K562 (cell line): ENCODE results near the gene MOB1B. TPM values are rescaled to one million over a fixed set of nuclear protein-coding genes. Genes with fewer than 3 reads are reported as not detected.

Experiments
- CREB1 ChIP-seq, 2 experiments: sonication (generic) in 1 of 2; formaldehyde crosslinking in 1 of 2; IDR thresholded peaks; 2 replicates each; pipeline versions ENCODE4 v1.6.1 to v1.8.0; 2012 to 2022; ENCODE audit warnings: inconsistent platforms in 1 of 2, mild to moderate bottlenecking in 1 of 2, missing genetic modification reagents in 1 of 2, moderate library complexity in 1 of 2
- ELF1 ChIP-seq: fragments of 200-800 bp; sonication (Bioruptor generic); IDR thresholded peaks from 2 replicates; pipeline ENCODE4 v1.6.1; 2016; ENCODE audit warnings: missing genetic modification characterization, missing compliant biosample characterization
- GTF2E2 ChIP-seq: fragments of 200-800 bp; sonication (Bioruptor generic); IDR thresholded peaks from 2 replicates; pipeline ENCODE4 v1.6.1; 2016; ENCODE audit warnings: missing genetic modification characterization, missing compliant biosample characterization
- JUND ChIP-seq, 2 experiments: IDR thresholded peaks; 2 replicates in 1 of 2; 3 replicates in 1 of 2; pipeline ENCODE4 v1.6.1; 2011; ENCODE audit warnings: borderline replicate concordance in 2 of 2, low read depth in 2 of 2, low read length in 2 of 2, improper control_type of control experiment in 1 of 2, missing biosample characterization in 1 of 2, missing genetic modification characterization in 1 of 2, missing genetic modification reagents in 1 of 2
- MYC ChIP-seq, 2 experiments: fragments of 250-450 bp in 1 of 2; sonication (Bioruptor Pico) in 1 of 2; IDR thresholded peaks; 2 replicates each; pipeline versions ENCODE4 v1.5.1 to v1.6.1; 2012 to 2021; ENCODE audit warnings: low read depth in 2 of 2, borderline replicate concordance in 1 of 2, improper control_type of control experiment in 1 of 2, low read length in 1 of 2, mild to moderate bottlenecking in 1 of 2, moderate library complexity in 1 of 2
- NONO ChIP-seq, 2 experiments: fragments of 200-400 bp in 1 of 2; fragments of 450-650 bp in 1 of 2; formaldehyde crosslinking in 1 of 2; IDR thresholded peaks; 2 replicates each; pipeline ENCODE4 v1.6.1; 2017; ENCODE audit warnings: low read depth in 2 of 2, mild to moderate bottlenecking in 2 of 2, moderate library complexity in 2 of 2, low read length in 1 of 2
- POLR3A ChIP-seq: IDR thresholded peaks from 2 replicates; pipeline ENCODE4 v1.6.1; 2011; ENCODE audit warnings: borderline replicate concordance, mild to moderate bottlenecking, moderate library complexity; ENCODE audit not compliant: insufficient read length, insufficient read depth; ENCODE audit errors: extremely low read depth
- SPI1 ChIP-seq: IDR thresholded peaks from 2 replicates; pipeline ENCODE4 v1.6.1; 2011; ENCODE audit warnings: low read depth, low read length, control low read depth, borderline replicate concordance
- SRSF7 ChIP-seq: fragments of 200-400 bp; formaldehyde crosslinking; optimal IDR thresholded peaks from 2 replicates; pipeline ENCODE3; 2017; ENCODE audit warnings: mild to moderate bottlenecking, low read depth, low read length
- polyA plus RNA-seq, 8 experiments: library from polyadenylated mRNA; depleted of rRNA in 4 of 8; stranded (reverse) in 5 of 8; unstranded in 3 of 8; fragments of >200 nt; fragmentation: Nextera tagmentation in 2 of 8; fragmentation: Illumina TruSeq in 1 of 8; extraction: Ambion mirVana in 2 of 8; extraction: Trizol in 1 of 8; gene quantifications; 2 replicates each; pipeline versions ENCODE4 v1.2.1 to v1.2.3, GENCODE V29; 2011 to 2014; ENCODE audit warnings: inconsistent platforms in 1 of 8, missing spikeins in 1 of 8
- total RNA-seq, 7 experiments: library from RNA; depleted of rRNA in 6 of 7; stranded (reverse); fragments of >200 nt in 6 of 7; fragmentation: Illumina TruSeq in 2 of 7; extraction: Trizol in 2 of 7; gene quantifications; 2 replicates each; pipeline versions ENCODE4 v1.2.1 to v1.2.3, GENCODE V29; 2011 to 2021; ENCODE audit warnings: low replicate concordance in 1 of 7
- TF ChIP-seq, protein P1 (sequence below): sonication (generic); formaldehyde crosslinking; IDR thresholded peaks from 2 replicates; pipeline ENCODE4 v1.8.0; 2022; ENCODE audit warnings: mild to moderate bottlenecking, missing genetic modification reagents
- TF ChIP-seq, protein P2 (sequence below): fragments of 450-650 bp; IDR thresholded peaks from 2 replicates; pipeline ENCODE4 v1.6.1; 2016; ENCODE audit warnings: borderline replicate concordance
- TF ChIP-seq, protein P3 (sequence below): sonication (generic); formaldehyde crosslinking; IDR thresholded peaks from 2 replicates; pipeline ENCODE4 v1.8.1; 2023; ENCODE audit warnings: mild to moderate bottlenecking, missing genetic modification reagents
- TF ChIP-seq, protein P4 (sequence below), 2 experiments: fragments of 450-650 bp in 1 of 2; sonication (generic) in 1 of 2; formaldehyde crosslinking in 1 of 2; IDR thresholded peaks in 1 of 2; conservative IDR thresholded peaks in 1 of 2; 2 replicates each; pipeline versions ENCODE4 v1.6.1 to v1.8.1; 2016 to 2023; ENCODE audit warnings: mild to moderate bottlenecking in 2 of 2, moderate library complexity in 2 of 2, inconsistent platforms in 1 of 2, missing genetic modification reagents in 1 of 2

The MOB1B gene
- total and polyA plus RNA-seq, 9 of the 15 experiments (the other 6 are each of a cell fraction or from before 2014, with no cell fraction given) = 8.4 to 37.8 (median 19.0) TPM

DNA sequence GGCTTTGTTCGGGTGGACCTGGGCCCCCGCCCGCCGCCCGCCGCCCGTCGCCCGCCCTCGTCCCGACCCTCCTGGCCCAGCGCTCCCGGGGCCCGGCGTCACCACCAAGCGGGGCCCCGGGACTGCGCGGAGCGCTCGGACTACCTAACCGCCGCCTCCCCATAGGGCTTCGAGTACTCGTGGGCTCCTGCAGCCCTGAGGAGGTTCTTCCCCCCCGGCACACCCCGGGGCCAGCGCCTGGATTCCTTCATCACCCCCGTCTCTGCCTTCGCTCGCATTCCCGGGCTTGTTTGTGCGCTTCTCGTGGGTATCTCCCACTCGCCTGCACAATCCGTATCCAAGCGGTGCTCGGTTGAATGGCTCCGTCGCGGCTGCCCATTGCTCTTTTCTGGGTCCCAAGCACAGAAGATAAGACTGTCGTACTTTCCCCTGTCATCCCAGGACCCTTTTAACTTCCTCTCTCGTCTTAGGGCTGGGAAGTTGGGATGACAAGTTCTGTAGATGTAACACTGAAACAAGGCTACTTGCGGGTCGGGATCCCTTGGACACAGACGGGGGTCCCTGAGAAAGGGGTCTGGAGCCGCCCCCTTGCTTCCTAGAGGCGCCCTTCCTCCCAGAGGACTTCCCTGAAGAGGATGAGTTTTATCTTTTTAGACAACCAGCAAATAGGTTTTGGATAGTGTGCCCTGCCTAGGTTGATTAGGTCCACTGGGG, 565 bp downstream of the MOB1B start (continued):
- no peak for TF ChIP-seq GTF2E2 (tag)
- TF ChIP-seq SPI1 = peak; percentile 77; the same call in 1 of the 2 replicates
- no peak for TF ChIP-seq CREB1 (IDR thresholded peaks at IDR 0.05)
- peak; percentile 3; the same call in 1 of the 2 replicates for TF ChIP-seq CREB1 (CRISPR knock-in tag; IDR thresholded peaks at IDR 0.05)
- TF ChIP-seq, protein P1, sequence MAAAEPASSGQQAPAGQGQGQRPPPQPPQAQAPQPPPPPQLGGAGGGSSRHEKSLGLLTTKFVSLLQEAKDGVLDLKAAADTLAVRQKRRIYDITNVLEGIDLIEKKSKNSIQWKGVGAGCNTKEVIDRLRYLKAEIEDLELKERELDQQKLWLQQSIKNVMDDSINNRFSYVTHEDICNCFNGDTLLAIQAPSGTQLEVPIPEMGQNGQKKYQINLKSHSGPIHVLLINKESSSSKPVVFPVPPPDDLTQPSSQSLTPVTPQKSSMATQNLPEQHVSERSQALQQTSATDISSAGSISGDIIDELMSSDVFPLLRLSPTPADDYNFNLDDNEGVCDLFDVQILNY (CRISPR knock-in tag) = 0 out of 2 replicates have a peak, but pooled peaks have one; percentile 22
- no peak for TF ChIP-seq ELF1 (tag)
- no peak for TF ChIP-seq JUND (IDR thresholded peaks at IDR 0.05; ENCODE audit: borderline replicate concordance, low read depth, low read length)
- peak; percentile 69; the same call in 1 of the 3 replicates for TF ChIP-seq JUND (tag; IDR thresholded peaks at IDR 0.05; ENCODE audit: borderline replicate concordance, low read depth, low read length)
- TF ChIP-seq, protein P2, sequence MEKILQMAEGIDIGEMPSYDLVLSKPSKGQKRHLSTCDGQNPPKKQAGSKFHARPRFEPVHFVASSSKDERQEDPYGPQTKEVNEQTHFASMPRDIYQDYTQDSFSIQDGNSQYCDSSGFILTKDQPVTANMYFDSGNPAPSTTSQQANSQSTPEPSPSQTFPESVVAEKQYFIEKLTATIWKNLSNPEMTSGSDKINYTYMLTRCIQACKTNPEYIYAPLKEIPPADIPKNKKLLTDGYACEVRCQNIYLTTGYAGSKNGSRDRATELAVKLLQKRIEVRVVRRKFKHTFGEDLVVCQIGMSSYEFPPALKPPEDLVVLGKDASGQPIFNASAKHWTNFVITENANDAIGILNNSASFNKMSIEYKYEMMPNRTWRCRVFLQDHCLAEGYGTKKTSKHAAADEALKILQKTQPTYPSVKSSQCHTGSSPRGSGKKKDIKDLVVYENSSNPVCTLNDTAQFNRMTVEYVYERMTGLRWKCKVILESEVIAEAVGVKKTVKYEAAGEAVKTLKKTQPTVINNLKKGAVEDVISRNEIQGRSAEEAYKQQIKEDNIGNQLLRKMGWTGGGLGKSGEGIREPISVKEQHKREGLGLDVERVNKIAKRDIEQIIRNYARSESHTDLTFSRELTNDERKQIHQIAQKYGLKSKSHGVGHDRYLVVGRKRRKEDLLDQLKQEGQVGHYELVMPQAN = peak; percentile 53
- TF ChIP-seq, protein P3, sequence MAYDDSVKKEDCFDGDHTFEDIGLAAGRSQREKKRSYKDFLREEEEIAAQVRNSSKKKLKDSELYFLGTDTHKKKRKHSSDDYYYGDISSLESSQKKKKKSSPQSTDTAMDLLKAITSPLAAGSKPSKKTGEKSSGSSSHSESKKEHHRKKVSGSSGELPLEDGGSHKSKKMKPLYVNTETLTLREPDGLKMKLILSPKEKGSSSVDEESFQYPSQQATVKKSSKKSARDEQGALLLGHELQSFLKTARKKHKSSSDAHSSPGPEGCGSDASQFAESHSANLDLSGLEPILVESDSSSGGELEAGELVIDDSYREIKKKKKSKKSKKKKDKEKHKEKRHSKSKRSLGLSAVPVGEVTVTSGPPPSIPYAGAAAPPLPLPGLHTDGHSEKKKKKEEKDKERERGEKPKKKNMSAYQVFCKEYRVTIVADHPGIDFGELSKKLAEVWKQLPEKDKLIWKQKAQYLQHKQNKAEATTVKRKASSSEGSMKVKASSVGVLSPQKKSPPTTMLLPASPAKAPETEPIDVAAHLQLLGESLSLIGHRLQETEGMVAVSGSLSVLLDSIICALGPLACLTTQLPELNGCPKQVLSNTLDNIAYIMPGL (CRISPR knock-in tag) = 0 out of 2 replicates have a peak, but pooled peaks have one; percentile 27
- TF ChIP-seq POLR3A = no peak
- TF ChIP-seq, protein P4, sequence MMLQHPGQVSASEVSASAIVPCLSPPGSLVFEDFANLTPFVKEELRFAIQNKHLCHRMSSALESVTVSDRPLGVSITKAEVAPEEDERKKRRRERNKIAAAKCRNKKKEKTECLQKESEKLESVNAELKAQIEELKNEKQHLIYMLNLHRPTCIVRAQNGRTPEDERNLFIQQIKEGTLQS (IDR thresholded peaks at IDR 0.05) = no peak
- TF ChIP-seq, protein P4 (CRISPR knock-in tag; conservative IDR thresholded peaks at IDR 0.05) = 0 out of 2 replicates have a peak, but pooled peaks have one; percentile 21
- TF ChIP-seq NONO (IDR thresholded peaks at IDR 0.05; ENCODE audit: low read depth in 2 of 2, low read length in 1 of 2) = 0 out of 4 replicates have a peak, but pooled peaks of 1 of the 2 experiments have one; percentile 2
- TF ChIP-seq SRSF7 = no peak
- no peak for TF ChIP-seq MYC (IDR thresholded peaks at IDR 0.05; ENCODE audit: low read depth, low read length)
- peak; percentile 64; the same call in 1 of the 2 replicates for TF ChIP-seq MYC (CRISPR knock-in tag; IDR thresholded peaks at IDR 0.05; ENCODE audit: borderline replicate concordance, low read depth)
